CD14-positive monocyte (primary cell): ENCODE data around the gene NKIRAS2. TPM values are rescaled to one million over a fixed set of nuclear protein-coding genes. Genes with fewer than 3 reads are reported as not detected.

Source experiments
- DNase-seq, 3 donors: peaks; one replicate each; pipeline ENCODE4 v3.0.0-alpha.2; 2011 to 2022
- H2AFZ ChIP-seq: 2 replicates; pipeline ENCODE4 v1.6.0; 2012; ENCODE audit warnings: mild to moderate bottlenecking, low read depth, low read length, inconsistent platforms; ENCODE audit not compliant: insufficient read depth, poor library complexity, severe bottlenecking
- H3K27ac ChIP-seq, 2 donors: 1 replicate in 1 of 2; 2 replicates in 1 of 2; pipeline ENCODE4 v1.5.1; 2012 to 2013; ENCODE audit warnings: low read length in 2 of 2, control low read depth in 1 of 2, inconsistent platforms in 1 of 2, low read depth in 1 of 2, mild to moderate bottlenecking in 1 of 2
- H3K27me3 ChIP-seq, 2 donors: one replicate each; pipeline versions ENCODE4 v1.6.0 to v1.6.1; 2011 to 2013; ENCODE audit warnings: low read length in 2 of 2; ENCODE audit not compliant: control insufficient read depth in 2 of 2, insufficient read depth in 2 of 2
- H3K36me3 ChIP-seq, 2 donors: replicated peaks in 1 of 2; 1 replicate in 1 of 2; 2 replicates in 1 of 2; pipeline versions ENCODE4 v1.5.1 to v1.6.1; 2012 to 2013; ENCODE audit warnings: low read length in 2 of 2, control low read depth in 1 of 2, inconsistent platforms in 1 of 2, mild to moderate bottlenecking in 1 of 2; ENCODE audit not compliant: insufficient read depth in 2 of 2, control insufficient read depth in 1 of 2
- H3K4me1 ChIP-seq, 2 donors: 1 replicate in 1 of 2; 2 replicates in 1 of 2; pipeline versions ENCODE4 v1.5.1 to v1.6.1; 2012 to 2013; ENCODE audit warnings: low read length in 2 of 2, control low read depth in 1 of 2, inconsistent platforms in 1 of 2, mild to moderate bottlenecking in 1 of 2, moderate library complexity in 1 of 2; ENCODE audit not compliant: insufficient read depth in 2 of 2, control insufficient read depth in 1 of 2
- H3K4me2 ChIP-seq: replicated peaks from 2 replicates; pipeline ENCODE3; 2012; ENCODE audit warnings: low read length, moderate library complexity, mild to moderate bottlenecking; ENCODE audit not compliant: poor library complexity, severe bottlenecking; ENCODE audit errors: extremely low read depth
- H3K4me3 ChIP-seq, 3 experiments: fragments of 200-600 bp in 1 of 3; sonication (generic) in 1 of 3; replicated peaks in 1 of 3; 1 replicate in 2 of 3; 2 replicates in 1 of 3; pipeline ENCODE4 v1.5.1; 2011 to 2013; ENCODE audit warnings: low read length in 3 of 3, mild to moderate bottlenecking in 3 of 3, control low read depth in 2 of 3, low read depth in 2 of 3, inconsistent platforms in 1 of 3, moderate library complexity in 1 of 3
- H3K79me2 ChIP-seq: 2 replicates; pipeline ENCODE4 v1.6.0; 2012; ENCODE audit warnings: mild to moderate bottlenecking, control low read depth, inconsistent platforms, low read length, moderate library complexity; ENCODE audit not compliant: insufficient read depth
- H3K9ac ChIP-seq: 2 replicates; pipeline ENCODE4 v1.6.0; 2017; ENCODE audit warnings: low read length, mild to moderate bottlenecking; ENCODE audit not compliant: insufficient read depth, poor library complexity, severe bottlenecking
- H3K9me3 ChIP-seq, 2 donors: replicated peaks in 1 of 2; 1 replicate in 1 of 2; 2 replicates in 1 of 2; pipeline versions ENCODE4 v1.5.1 to v1.6.1; 2012 to 2013; ENCODE audit warnings: low read length in 2 of 2, control low read depth in 1 of 2; ENCODE audit not compliant: control insufficient read depth in 1 of 2, insufficient read depth in 1 of 2
- H4K20me1 ChIP-seq: 2 replicates; pipeline ENCODE4 v1.6.0; 2012; ENCODE audit warnings: mild to moderate bottlenecking, low read length, control low read depth, moderate library complexity; ENCODE audit not compliant: insufficient read depth
- H3K27ac Mint-ChIP-seq, 7 donors: one replicate each; pipeline ENCODE4 v1.8.0; 2020; ENCODE audit warnings: mild to moderate bottlenecking in 7 of 7, mixed read lengths in 7 of 7, moderate library complexity in 6 of 7, inconsistent platforms in 2 of 7
- H3K27me3 Mint-ChIP-seq, 3 donors: one replicate each; pipeline ENCODE4 v1.8.0; 2021 to 2022; ENCODE audit warnings: low read depth in 3 of 3, mild to moderate bottlenecking in 3 of 3, mixed read lengths in 3 of 3, moderate library complexity in 3 of 3, inconsistent platforms in 1 of 3
- H3K36me3 Mint-ChIP-seq, 2 donors: one replicate each; pipeline ENCODE4 v1.8.0; 2020; ENCODE audit warnings: mixed read lengths in 2 of 2, inconsistent platforms in 1 of 2, mild to moderate bottlenecking in 1 of 2
- H3K4me1 Mint-ChIP-seq: one replicate; pipeline ENCODE4 v1.8.0; 2020; ENCODE audit warnings: mild to moderate bottlenecking, mixed read lengths
- H3K4me3 Mint-ChIP-seq, 2 donors: one replicate each; pipeline ENCODE4 v1.8.0; 2020; ENCODE audit warnings: mild to moderate bottlenecking in 2 of 2, mixed read lengths in 2 of 2, moderate library complexity in 1 of 2
- H3K9me3 Mint-ChIP-seq, 7 donors: one replicate each; pipeline ENCODE4 v1.8.0; 2020 to 2022; ENCODE audit warnings: mixed read lengths in 7 of 7, mild to moderate bottlenecking in 6 of 7, moderate library complexity in 6 of 7, inconsistent platforms in 2 of 7
- CTCF ChIP-seq: fragments of 200-600 bp; IDR thresholded peaks from one replicate; pipeline ENCODE4 v1.8.0; 2022; ENCODE audit warnings: antibody characterized with exemption, mild to moderate bottlenecking
- WGBS: methylation state at CpG from one replicate; pipeline ENCODE4 v1.1.5; 2013; ENCODE audit warnings: missing lambda C conversion rate; ENCODE audit not compliant: insufficient coverage; 5-methylcytosine and 5-hydroxymethylcytosine counted together
- intact Hi-C, 2 donors: fragments of 100-400 bp; cut with micrococcal nuclease; formaldehyde crosslinking; loops; one replicate each; pipeline versions ENCODE4 v1.15.0 to v1.15.1; 2023
- polyA plus RNA-seq, 3 donors: library from polyadenylated mRNA; depleted of rRNA in 1 of 3; unstranded in 2 of 3; stranded (reverse) in 1 of 3; fragments of 300-500 nt in 2 of 3; fragments of >200 nt in 1 of 3; fragmentation: Illumina TruSeq in 2 of 3; gene quantifications; 1 replicate in 2 of 3; 2 replicates in 1 of 3; pipeline ENCODE4 v1.2.3, GENCODE V29; 2012 to 2021

The NKIRAS2 gene
- polyA plus RNA-seq, 3 donors, result 51.1 to 77.1 (median 69.9) TPM

DNA sequence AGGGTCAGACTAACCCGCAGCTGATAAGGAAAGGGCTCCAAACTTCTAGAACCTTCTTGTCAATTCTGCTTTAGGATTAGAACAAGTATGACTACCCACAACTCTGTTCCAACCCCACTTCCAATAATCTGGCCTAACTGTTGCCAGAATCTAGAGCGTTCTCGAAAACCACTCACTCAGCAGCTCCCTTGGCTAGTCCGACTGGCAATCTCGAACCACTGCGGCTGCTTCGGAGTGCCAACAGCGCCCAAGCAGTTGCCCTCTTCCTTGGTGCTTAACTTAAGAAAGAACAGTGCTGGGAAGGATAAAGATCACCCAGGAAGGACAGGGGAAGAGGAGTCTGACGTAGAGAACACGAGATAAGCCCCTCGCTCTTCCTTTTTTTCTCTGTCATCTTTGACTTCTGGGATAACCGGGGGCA lies 3.5 kb upstream of the NKIRAS2 start:
- peak overlapping the region; percentile 92 for H2AFZ ChIP-seq
- H3K79me2 ChIP-seq, result peaks cover 92% of the 10 kb centered on the region
- peak overlapping the region; percentile 88 for H3K4me2 ChIP-seq
- peak overlapping the region; percentile 99 for H3K9ac ChIP-seq
- H3K4me1 Mint-ChIP-seq, result peaks cover 67% of the 10 kb centered on the region
- no peaks in the 10 kb centered on the region for H3K27me3 Mint-ChIP-seq
- H3K9me3 ChIP-seq, result no peaks in the 10 kb centered on the region
- peaks cover 6 to 22% of the 10 kb centered on the region in 2 donors for H3K36me3 Mint-ChIP-seq
- WGBS, result 5% methylated on average over 6 of the region's 12 CpGs
- H3K27ac ChIP-seq, result peak overlapping the region; percentile 92 to 97
- peak overlapping the region; percentile 64 to 98 (median 94) for H3K4me3 ChIP-seq
- intact Hi-C loops, result loop anchor here in 1 of 2 donors (2.0 kb wide), 1 partner anchor 46 kb away; no protein-coding TSS in a partner anchor
- no peaks in the 10 kb centered on the region for H3K27me3 ChIP-seq
- H3K4me3 Mint-ChIP-seq, result peak overlapping the region; percentile 93 to 99
- H3K9me3 Mint-ChIP-seq, result peaks cover 0 to 3% (median 0%) of the 10 kb centered on the region in 7 donors
- peaks cover 4% of the 10 kb centered on the region for H4K20me1 ChIP-seq
- no peak for TF ChIP-seq CTCF
- peak; percentile 25 to 48 (median 30) for DNase-seq
- peaks cover 0 to 2% of the 10 kb centered on the region in 2 donors for H3K36me3 ChIP-seq
- peaks cover 59 to 82% of the 10 kb centered on the region in 2 donors for H3K4me1 ChIP-seq
- peak overlapping the region; percentile 94 to 100 (median 99) for H3K27ac Mint-ChIP-seq

DNA sequence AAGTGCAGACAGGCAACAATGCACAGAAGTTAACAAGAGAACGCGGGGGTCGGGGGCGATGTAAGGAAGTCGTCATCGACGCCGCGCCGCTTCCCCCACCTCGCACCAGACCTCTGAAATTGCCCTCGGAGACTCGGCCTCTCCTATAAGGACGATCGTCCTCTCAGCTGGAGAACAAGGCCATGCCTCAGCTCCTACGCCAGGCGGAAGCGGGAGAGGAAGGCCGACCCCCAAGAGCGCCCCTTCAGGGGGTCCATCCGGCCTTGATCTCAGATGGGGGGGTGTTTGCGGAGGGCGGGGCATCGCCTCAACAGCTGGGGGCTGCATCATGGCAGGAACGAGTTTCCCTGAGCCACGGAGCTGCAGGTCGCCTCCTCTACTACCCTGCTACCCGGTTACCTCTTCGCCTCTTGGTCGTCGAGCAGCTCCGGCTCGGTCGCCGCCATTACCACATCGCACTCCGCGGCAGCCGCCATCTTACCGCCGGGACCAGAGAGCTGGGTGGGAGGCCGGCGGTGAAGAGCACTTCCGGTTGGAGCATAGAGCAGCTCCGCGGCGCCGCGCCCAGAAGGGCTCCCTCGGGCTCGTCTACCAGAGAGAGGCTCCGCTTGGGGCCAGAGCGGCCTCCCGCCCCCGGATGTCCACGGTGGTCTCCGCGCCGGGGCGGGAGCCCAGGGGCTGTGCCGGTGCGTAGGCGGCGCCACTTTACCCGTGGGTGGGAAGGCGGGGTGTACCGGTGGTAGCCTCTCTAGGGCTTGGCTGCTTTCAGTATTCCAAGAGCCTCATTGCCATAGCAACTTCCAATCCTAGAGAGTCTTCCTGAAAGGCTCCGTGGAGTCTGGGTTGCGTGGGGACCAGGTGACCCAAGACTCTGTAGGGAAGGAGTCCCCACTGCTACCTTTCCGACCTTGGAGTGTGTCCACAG lies 2.7 kb upstream of the NKIRAS2 start, which contains the start of gene DNAJC7:
TSS of gene DNAJC7 (minus strand) at position 499 of the 925 bp plus-strand sequence. CDS start at position 476, 23 bp downstream.
- Mint-ChIP-seq H3K9me3 (peaks cover 0 to 3% (median 0%) of the 10 kb centered on the region in 7 donors), H3K36me3 (peaks cover 12 to 27% of the 10 kb centered on the region in 2 donors), H3K27ac (peak within 1 kb of the TSS; percentile 94 to 100 (median 99)), H3K4me3 (peak within 1 kb of the TSS; percentile 93 to 99), H3K27me3 (no peaks in the 10 kb centered on the region), H3K4me1 (peaks cover 65% of the 10 kb centered on the region)
- Histone ChIP-seq H4K20me1 (peaks cover 4% of the 10 kb centered on the region), H3K36me3 (peaks cover 5 to 10% of the 10 kb centered on the region in 2 donors), H3K4me3 (peak within 1 kb of the TSS; percentile 64 to 98 (median 94)), H3K9me3 (no peaks in the 10 kb centered on the region), H3K79me2 (peaks cover 92% of the 10 kb centered on the region), H2AFZ (peak within 1 kb of the TSS; percentile 92), H3K9ac (peak within 1 kb of the TSS; percentile 99), H3K4me2 (peak within 1 kb of the TSS; percentile 88), H3K4me1 (peaks cover 57 to 82% of the 10 kb centered on the region in 2 donors), H3K27me3 (no peaks in the 10 kb centered on the region), H3K27ac (peak within 1 kb of the TSS; percentile 92 to 97)
- peak; percentile 80 to 85 (median 85) for DNase-seq
- no peak for TF ChIP-seq CTCF
- 0% methylated on average over 56 of the region's 70 CpGs for WGBS
- intact Hi-C loops, result loop anchor here in 1 of 2 donors (2.0 kb wide), 1 partner anchor 46 kb away; no protein-coding TSS in a partner anchor
